ENCODE results near the gene PRDX3.

PRDX3 gene

DNA sequence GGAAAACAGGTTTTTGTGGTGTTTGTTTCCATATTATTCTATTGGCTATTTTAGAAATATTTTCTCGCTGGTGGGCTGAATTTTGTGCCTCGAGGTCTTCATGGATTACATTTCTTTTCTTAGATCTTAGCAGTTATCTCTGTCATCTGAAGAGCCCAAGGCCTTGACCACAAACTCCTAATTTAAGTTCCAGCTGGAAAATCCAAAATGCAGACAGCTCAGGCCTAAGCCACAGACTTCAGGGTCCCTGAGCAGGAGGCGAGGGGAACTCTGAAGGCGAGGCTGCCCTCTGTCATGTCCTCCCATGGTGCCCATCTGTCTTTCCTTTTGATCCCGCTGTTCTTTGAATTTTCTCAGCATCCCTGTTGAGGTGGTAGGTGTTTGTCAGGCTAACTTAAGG, 60.4 kb downstream of the PRDX3 start:
- TF ChIP-seq TCF12 (IDR thresholded peaks at IDR 0.05; ENCODE audit: low read depth), result no peak
- TF ChIP-seq, protein P1, sequence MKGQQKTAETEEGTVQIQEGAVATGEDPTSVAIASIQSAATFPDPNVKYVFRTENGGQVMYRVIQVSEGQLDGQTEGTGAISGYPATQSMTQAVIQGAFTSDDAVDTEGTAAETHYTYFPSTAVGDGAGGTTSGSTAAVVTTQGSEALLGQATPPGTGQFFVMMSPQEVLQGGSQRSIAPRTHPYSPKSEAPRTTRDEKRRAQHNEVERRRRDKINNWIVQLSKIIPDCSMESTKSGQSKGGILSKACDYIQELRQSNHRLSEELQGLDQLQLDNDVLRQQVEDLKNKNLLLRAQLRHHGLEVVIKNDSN (IDR thresholded peaks at IDR 0.05), result no peak
- TF ChIP-seq YY1 (IDR thresholded peaks at IDR 0.05; ENCODE audit: low read depth), result no peak
- TF ChIP-seq NFIC (IDR thresholded peaks at IDR 0.05), result no peak
- TF ChIP-seq ZBTB7A (IDR thresholded peaks at IDR 0.05; ENCODE audit: low read depth), result no peak
- TF ChIP-seq TEAD4 (IDR thresholded peaks at IDR 0.05), result no peak
- TF ChIP-seq CEBPB (IDR thresholded peaks at IDR 0.05), result no peak
- no peak for TF ChIP-seq EGR1 (IDR thresholded peaks at IDR 0.05)
- TF ChIP-seq EP300 (IDR thresholded peaks at IDR 0.05; ENCODE audit: borderline replicate concordance), result no peak
- TF ChIP-seq CREB1 (IDR thresholded peaks at IDR 0.05; ENCODE audit: low read depth), result no peak
- TF ChIP-seq, protein P2, sequence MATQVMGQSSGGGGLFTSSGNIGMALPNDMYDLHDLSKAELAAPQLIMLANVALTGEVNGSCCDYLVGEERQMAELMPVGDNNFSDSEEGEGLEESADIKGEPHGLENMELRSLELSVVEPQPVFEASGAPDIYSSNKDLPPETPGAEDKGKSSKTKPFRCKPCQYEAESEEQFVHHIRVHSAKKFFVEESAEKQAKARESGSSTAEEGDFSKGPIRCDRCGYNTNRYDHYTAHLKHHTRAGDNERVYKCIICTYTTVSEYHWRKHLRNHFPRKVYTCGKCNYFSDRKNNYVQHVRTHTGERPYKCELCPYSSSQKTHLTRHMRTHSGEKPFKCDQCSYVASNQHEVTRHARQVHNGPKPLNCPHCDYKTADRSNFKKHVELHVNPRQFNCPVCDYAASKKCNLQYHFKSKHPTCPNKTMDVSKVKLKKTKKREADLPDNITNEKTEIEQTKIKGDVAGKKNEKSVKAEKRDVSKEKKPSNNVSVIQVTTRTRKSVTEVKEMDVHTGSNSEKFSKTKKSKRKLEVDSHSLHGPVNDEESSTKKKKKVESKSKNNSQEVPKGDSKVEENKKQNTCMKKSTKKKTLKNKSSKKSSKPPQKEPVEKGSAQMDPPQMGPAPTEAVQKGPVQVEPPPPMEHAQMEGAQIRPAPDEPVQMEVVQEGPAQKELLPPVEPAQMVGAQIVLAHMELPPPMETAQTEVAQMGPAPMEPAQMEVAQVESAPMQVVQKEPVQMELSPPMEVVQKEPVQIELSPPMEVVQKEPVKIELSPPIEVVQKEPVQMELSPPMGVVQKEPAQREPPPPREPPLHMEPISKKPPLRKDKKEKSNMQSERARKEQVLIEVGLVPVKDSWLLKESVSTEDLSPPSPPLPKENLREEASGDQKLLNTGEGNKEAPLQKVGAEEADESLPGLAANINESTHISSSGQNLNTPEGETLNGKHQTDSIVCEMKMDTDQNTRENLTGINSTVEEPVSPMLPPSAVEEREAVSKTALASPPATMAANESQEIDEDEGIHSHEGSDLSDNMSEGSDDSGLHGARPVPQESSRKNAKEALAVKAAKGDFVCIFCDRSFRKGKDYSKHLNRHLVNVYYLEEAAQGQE (IDR thresholded peaks at IDR 0.05; ENCODE audit: low read depth), result no peak
- TF ChIP-seq RAD21 (IDR thresholded peaks at IDR 0.05; ENCODE audit: low read depth), result no peak
- TF ChIP-seq TAF1 (IDR thresholded peaks at IDR 0.05; ENCODE audit: low read depth), result no peak
- TF ChIP-seq, protein P3, sequence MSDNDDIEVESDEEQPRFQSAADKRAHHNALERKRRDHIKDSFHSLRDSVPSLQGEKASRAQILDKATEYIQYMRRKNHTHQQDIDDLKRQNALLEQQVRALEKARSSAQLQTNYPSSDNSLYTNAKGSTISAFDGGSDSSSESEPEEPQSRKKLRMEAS (IDR thresholded peaks at IDR 0.05), result no peak

Measured in Ishikawa (cell line).